ENCODE measurements around the gene AGBL5. TPM values are rescaled to one million over a fixed set of nuclear protein-coding genes. Genes with fewer than 3 reads are reported as not detected.

Gene AGBL5
- polyA plus RNA-seq, 2 of the 4 experiments (the other 2 are of a cell fraction), result 25.5 to 52.7 TPM

- H3K4me3 ChIP-seq, result no peak overlapping the region
- DNase-seq (ENCODE audit: low read depth in 1 of 2, low spot score in 1 of 2) (no peak), FAIRE-seq (no peak), ATAC-seq (no peak)
- 89% methylated on average over 10 of the region's 10 CpGs for WGBS (ENCODE audit: missing lambda C conversion rate)
- no peaks in the 10 kb centered on the region for H3K4me1 ChIP-seq
- H3K27ac ChIP-seq, result no peak overlapping the region
- POLR2A ChIA-PET, result interaction anchor here (5.5 kb wide), 1 partner anchor 13 kb away, joined by 35 read pairs; the partner anchor contains the start of gene OST4
- H3K4me2 ChIP-seq, result no peak overlapping the region
- no peaks in the 10 kb centered on the region for H3K9me3 ChIP-seq
- CTCF ChIA-PET, result interaction anchor here (0.7 to 18.7 kb wide), 5 partner anchors 11 to 453 kb away, joined by 3 to 253 read pairs (median 6); partner anchors contain the start of genes EMILIN1, KHK and OST4
- TF ChIP-seq KDM1A (IDR thresholded peaks at IDR 0.05; ENCODE audit: low read depth) (no peak), REST (IDR thresholded peaks at IDR 0.05) (no peak), ATOH8 (CRISPR knock-in tag; IDR thresholded peaks at IDR 0.05; ENCODE audit: low read depth) (no peak), EP300 (IDR thresholded peaks at IDR 0.05) (no peak), E2F6 (IDR thresholded peaks at IDR 0.05; ENCODE audit: borderline replicate concordance, low read depth) (no peak), PHF8 (IDR thresholded peaks at IDR 0.05; ENCODE audit: borderline replicate concordance, low read depth) (no peak), POLR2A (IDR thresholded peaks at IDR 0.05; ENCODE audit: low read length) (no peak), CEBPB (IDR thresholded peaks at IDR 0.05) (no peak), RNF2 (IDR thresholded peaks at IDR 0.05; ENCODE audit: borderline replicate concordance, low read depth) (no peak), ZSCAN20 (CRISPR knock-in tag; IDR thresholded peaks at IDR 0.05) (no peak), FOSL2 (IDR thresholded peaks at IDR 0.05) (no peak), FOSL2 (CRISPR knock-in tag; IDR thresholded peaks at IDR 0.05) (no peak), EHMT2 (IDR thresholded peaks at IDR 0.05; ENCODE audit: low read depth) (no peak), ESRRA (IDR thresholded peaks at IDR 0.05; ENCODE audit: borderline replicate concordance, low read length) (no peak), JUN (IDR thresholded peaks at IDR 0.05) (no peak), HES2 (IDR thresholded peaks at IDR 0.05) (no peak), JUNB (IDR thresholded peaks at IDR 0.05) (no peak)
Observed at GRCh38 chr2:27058210-27058609, 6.7 kb downstream of the AGBL5 start.

- no peak overlapping the region for H3K4me3 ChIP-seq
- H3K4me1 ChIP-seq, result peaks cover 5% of the 10 kb centered on the region; the same call in 1 of the 3 replicates
- no peak for FAIRE-seq
- TF ChIP-seq RARB (CRISPR knock-in tag; IDR thresholded peaks at IDR 0.05) (no peak), RAD21 (conservative IDR thresholded peaks at IDR 0.05 in 1 of 2, IDR thresholded peaks at IDR 0.05 in 1 of 2) (no peak), NPAS2 (CRISPR knock-in tag; IDR thresholded peaks at IDR 0.05; ENCODE audit: borderline replicate concordance) (no peak), JUN (IDR thresholded peaks at IDR 0.05) (no peak), MAX (IDR thresholded peaks at IDR 0.05) (no peak), FOSL2 (IDR thresholded peaks at IDR 0.05) (no peak), FOSL2 (CRISPR knock-in tag; IDR thresholded peaks at IDR 0.05) (no peak), FOXS1 (CRISPR knock-in tag; IDR thresholded peaks at IDR 0.05) (no peak), TFCP2L1 (CRISPR knock-in tag; IDR thresholded peaks at IDR 0.05) (no peak)
- H3K4me2 ChIP-seq, result no peak overlapping the region
- H3K27ac ChIP-seq, result no peak overlapping the region
- ATAC-seq, result no peak
- no peak for DNase-seq (ENCODE audit: low read depth in 1 of 2, low spot score in 1 of 2)
- H3K9me3 ChIP-seq, result no peaks in the 10 kb centered on the region
- WGBS (ENCODE audit: missing lambda C conversion rate), result 89% methylated on average over 15 of the region's 15 CpGs
- CTCF ChIA-PET, result interaction anchor here (0.6 to 18.7 kb wide), 10 partner anchors 8 to 213 kb away, joined by 3 to 253 read pairs (median 4); partner anchors contain the start of genes AGBL5, EMILIN1, KHK and OST4
- POLR2A ChIA-PET, result interaction anchor here (4.7 to 5.5 kb wide), 2 partner anchors 8 to 12 kb away, joined by 35 to 37 read pairs; partner anchors contain the start of genes AGBL5 and OST4
Observed at GRCh38 chr2:27059141-27059820, 7.8 kb downstream of the AGBL5 start.
